Fibroblast of gingiva (primary cell): ENCODE results near the gene CANT1.
"Not testable (repeated sequence)": the region's sequence is repeated elsewhere in the genome, so short reads cannot be mapped to it uniquely, and the experiment has no call there.

Experiments used
- DNase-seq: peaks from one replicate; pipeline ENCODE4 v3.0.0-alpha.2; 2011; ENCODE audit warnings: low read depth

The CANT1 gene

DNA sequence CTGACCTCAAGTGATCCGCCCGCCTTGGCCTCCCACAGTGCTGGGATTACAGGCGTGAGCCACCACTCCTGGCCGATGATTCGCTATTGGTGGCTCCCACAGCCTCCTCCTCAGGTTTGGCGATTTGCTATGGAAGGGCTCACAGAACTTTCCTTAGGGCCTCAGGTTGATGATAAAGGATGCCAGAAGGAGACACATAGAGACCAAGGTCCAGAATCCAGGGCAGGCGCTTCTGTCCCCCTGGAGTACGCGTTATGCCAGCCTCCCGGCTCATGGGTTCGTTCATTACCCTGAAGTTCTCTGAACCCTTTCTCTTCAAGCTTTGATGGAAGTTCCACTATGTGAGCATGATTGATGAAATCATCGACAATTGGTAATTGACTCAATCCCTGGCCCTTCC, 49.8 kb downstream of the CANT1 start:
- DNase-seq = no peak

DNA sequence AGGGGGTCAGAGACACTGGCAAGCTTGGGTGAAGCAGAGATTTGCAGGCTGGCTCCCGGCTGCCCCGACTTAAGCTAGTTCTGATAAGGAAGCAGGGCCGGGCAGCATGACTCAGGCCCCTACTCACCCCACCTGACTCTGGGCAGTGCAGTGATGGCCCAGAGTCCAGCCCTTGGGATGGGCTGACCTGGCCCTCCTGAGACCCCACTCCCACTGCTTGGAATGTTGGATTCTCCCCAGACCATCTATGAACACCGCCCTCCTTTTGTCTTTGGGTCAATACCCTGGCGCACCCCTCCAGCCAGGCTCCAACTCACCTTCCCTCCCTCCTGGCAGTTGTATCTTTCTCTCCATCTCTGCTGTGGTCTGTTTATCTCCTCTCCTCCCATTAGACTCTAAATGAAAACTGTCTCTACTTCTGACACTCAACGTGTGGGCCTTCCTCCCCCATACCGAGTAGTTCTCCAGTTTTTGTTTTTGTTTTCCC, 50.9 kb downstream of the CANT1 start:
- DNase-seq = no peak

DNA sequence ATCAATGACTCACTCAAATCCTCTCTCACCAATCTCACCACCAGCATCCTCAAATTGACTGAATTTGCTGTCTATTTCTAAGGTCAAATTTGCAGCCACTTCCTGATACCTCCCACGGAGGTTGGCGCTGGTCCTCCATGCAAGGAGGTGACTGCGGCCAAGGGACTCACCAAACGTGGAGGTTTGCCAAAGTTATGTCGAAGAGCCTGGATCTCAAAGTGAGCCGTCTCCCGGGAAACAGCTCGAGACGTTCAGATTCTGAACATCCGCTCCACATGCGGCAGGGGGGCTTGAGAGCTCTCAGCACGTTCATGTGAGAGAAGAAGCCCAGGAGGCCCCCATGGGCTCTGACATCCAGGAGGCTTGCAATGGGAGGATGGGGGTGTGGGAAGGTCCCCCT, 52.4 kb downstream of the CANT1 start:
- DNase-seq = no peak

DNA sequence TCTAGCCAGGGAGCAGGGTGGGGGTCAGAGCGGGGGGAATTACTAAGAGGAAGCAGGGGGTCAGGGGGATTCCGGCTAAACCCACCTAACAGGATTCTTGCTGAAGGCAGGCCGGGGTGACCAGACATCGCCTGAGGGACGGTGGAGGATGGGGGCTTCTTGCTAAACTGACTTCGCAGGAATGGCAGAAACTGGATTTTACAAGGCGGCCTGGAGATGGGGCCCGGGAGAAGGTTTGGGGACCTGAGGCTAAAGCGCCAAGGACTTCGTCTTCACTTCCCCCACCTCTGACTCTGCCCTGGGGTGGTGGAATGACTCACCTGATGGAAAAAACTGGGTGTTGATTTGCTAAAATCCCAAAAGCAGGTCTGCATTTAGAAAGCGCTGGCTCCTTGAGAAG, 53.3 kb downstream of the CANT1 start:
- DNase-seq = no peak

DNA sequence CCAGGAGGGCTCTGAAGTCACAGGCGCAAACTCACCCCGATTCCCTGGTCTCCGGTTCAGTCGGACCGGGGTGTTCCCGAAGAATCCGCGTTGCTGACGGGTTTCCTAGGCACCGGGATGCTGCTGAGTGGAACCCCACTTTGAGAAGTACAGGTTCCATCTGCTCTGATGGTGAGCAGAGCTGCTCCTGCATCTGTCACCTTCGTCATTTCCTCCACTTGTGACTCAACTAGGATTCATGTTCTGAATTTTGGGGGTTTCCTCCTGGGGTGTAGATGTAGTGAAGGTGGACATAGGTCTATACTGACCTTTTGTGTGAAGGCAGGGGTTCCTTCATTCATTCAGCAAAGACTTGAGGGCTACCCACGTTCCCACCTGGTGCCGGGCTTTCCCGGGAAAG, 54.9 kb downstream of the CANT1 start:
- DNase-seq = no peak

DNA sequence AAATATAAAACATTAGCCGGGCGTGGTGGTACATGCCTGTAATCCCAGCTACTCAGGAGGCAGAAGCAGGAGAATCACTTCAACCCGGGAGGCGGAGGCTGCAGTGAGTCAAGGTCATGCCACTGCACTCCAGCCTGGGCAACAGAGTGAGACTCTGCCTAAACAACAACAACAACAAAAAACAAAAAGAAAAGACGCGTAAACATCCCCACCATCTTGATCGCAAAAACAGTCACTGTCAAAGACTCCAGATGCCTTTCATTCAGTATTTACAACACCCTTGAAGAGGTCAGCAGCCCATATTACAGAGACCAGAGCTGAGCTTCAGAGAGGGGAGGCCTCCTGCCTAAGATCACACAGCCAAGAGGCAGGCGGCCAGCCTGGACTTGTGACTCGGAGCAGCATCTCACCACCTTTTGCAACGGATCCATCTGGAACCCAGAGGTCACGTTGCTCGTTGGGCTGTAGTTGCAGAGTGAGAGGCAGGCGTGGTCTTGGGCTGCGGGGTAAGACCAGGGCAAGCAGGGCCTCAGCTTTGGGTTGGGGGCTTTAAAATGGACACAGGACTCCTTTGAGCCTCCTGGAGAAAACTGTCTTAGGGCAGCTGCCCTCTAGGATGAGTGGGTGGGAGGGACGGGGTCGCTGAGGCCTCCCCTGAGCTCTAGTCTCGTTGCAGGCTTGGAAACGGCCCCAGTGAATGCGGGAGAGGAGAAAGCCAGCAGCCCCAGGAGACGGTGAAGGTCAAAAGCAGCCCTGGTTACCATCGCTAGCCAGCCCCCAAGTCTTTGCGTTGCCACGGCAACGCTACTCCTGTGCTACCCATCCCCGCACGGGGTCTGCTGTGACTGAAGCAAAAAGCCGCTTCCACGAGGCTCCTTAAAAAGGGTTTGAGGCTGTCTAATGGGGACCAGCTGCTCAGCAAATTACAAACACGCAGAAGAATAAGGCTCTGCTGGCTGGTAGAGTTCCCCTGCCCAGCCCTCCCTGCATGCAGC, 55.9 kb downstream of the CANT1 start:
- DNase-seq = no peak

DNA sequence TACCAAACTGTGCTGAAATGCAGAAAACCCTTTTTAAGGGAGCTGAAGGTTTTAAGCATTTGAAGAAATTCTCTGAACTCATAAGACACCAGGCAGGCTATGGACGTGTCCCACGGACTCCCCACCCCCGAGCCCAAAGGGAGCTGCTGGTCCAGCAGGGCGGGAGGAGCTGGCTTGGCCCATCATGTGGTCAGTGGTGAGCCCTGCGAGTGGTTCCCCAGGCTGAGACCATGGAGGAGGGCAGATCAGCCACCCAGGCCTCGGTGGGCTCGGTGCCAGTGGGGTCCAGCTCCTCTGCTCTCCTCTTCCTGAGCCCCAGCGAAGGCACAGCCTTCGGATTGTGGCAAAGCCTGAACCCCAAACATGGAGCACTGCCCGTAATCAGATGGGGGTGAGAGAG, 56.9 kb downstream of the CANT1 start:
- no peak for DNase-seq

DNA sequence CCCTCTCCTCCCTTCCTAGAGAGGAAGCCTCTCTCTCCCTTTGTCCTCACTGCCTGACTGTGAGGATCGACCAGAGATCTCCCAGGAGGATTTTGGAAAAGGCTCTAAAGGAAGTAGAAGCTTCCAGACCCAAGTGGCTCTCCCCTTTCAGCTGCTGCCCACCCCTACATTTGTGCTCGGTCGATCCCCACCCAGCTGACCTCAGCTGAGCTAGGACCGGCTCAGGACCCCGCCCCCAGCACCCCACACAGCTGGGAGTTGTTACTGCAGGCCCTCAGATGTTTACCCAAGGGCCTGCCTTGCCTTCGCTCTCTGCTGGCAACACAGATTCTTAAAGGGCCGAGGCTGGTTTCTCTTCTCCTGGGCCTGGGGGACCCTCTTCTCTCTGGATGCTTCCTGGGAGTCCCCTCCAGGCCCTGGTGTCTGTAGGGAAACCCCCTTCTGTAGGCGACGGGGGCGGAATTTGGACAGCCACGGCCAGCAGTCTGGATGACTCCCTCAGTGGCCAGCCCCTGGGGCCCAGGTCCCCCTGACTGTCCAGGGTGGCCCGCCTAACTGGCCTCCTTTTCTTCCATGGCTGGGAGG, 57.5 kb downstream of the CANT1 start:
- no peak for DNase-seq

DNA sequence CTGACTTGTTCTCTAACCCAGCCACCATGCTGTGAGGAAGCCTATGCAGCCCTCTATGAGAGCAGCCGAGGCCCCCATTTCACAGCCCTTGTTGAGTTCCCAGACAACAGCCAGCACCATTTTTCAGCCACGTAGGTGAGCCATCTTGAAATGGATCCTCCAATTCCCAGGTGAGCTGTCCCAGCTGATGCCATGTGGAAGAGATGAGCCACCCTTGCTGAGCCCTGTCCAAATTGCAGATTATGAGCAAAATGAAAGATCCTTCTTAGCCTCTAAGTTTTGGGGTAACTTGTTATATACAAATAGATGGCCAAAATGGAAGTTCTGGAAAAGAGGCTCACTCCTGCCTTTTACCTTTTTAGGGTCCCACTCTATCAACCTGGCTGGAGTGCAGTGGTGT, 58.7 kb downstream of the CANT1 start:
- DNase-seq = no peak

DNA sequence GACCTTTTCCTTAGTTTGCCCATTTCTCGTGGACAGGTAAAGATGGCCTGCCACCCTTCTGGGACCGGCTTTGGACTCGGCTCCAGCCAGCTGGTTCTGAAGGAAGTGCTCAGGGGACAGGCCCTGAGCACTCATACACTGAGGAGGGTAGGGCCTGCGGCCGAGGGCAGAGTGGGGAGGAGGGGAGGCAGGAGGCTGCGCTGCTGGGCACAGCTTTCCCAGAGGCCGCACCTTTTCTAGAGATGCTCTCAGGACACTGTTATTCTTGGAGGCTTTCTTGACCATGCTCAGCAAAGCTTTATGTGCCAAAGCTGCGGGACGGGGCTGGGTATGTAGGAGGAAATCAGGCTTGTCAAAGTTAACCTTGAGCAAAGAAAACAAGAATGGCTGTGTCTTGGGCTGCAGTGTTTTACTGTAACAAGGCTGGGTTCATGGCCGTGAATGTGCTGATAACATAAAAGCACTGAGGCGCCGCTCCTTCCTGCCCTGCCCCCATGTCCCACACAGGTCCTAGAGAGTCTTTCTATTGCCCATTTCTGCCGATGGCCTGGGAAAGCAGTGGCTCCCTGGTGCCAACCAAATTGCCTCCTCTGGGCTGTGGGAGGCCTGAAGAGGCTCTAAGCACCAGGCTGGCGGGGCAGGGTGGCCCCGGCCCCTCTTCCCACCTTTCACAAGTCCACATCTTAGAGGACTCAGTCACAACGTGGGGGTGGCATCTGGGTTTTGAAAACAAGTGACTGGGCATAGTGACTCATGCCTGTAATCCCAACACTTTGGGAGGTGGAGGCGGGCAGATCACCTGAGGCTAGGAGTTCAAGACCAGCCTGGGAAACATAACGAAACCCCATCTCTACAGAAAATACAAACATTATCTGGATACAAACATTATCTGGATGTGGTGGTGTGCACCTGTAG, 62.1 kb downstream of the CANT1 start:
- no peak for DNase-seq

DNA sequence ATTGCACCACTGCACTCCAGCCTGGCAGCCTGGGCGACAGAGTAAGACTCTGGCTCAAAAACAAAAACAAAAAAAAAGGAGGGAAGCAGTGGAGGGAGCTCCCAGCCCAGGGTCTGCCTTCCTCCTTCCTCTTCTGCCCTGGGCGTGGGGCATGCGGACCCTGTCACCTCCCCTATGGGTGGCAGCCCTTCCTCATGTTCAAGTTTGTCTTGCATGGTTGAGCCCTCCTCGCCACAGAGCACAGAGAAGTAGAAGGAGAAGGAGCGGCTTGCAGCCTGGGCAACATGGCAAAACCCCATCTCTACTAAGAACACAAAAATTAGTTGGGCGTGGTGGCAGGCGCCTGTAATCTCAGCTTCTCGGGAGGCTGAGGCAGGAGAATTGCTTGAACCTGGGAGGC, 62.9 kb downstream of the CANT1 start:
- no peak for DNase-seq

DNA sequence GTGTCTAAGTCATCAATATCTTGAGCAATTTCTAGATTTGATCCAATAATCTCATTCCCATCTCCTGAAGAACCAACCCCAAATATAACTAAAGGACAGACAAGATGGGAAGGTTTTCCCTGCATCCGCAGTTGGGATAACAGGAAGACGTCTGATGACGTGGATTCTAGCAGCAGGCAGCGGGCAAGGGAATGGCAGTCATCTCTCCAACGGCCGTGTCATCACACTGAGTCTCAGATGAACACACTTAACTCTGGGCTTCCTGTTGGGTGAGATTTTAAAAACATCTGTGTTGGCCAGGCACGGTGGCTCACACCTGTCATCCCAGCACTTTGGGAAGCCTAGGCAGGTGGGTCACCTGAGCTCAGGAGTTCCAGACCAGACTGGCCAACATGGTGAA, 63.4 kb downstream of the CANT1 start:
- DNase-seq = no peak

DNA sequence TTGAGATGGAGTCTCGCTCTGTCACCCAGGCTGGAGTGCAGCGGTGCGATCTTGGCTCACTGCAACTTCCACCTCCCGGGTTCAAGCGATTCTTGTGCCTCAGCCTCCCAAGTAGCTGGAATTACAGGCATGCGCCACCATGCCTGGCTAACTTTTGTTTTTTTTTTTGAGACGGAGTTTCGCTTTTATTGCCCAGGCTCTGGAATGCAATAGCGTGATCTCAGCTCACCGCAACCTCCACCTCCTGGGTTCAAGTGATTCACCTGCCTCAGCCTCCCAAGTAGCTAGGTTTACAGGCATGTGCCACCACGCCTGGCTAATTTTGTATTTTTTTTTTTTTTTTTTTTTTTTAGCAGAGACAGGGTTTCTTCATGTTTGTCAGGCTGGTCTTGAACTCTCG, 64.1 kb downstream of the CANT1 start:
- DNase-seq = not testable (repeated sequence)

DNA sequence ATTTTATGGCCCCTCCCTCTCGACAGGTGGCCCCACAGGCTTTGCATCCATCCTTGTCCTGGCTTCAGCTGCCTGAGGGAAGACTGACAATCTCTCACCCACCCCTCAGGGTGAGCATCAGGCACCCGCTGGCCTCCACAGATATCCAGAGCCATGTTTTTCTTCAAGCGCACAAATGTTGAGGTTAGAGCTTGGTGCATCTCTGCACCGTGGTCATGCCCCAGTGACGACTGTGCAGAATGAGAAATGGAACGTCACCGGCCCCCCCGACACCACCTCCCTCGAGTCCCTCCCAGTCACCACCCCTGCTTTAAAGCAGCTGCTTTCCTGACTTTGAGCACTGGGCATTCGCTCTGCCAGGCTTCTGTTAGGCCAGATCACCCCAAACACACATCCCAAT, 64.6 kb downstream of the CANT1 start:
- no peak for DNase-seq

DNA sequence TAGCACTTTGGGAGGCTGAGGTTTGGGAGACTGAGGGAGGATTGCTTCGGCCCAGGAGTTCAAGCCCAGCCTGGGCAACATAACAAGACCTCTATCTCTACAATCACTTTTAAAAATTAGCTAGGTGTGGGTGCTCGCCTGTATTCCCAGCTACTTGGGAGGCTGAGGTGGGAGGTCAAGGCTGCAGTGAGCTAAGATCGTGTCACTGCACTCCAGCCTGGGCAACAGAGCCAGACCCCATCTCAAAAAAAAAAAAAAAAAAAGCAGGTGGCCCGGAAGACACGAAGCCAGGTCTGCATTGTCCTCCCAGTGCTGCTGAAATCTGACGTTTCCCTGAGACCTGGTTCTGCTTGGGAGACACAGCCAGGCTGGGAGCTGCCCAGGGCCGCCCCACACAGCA, 65.5 kb downstream of the CANT1 start:
- no peak for DNase-seq
